HepG2 (cell line): ENCODE measurements around the gene DGCR8. TPM values are rescaled to one million over a fixed set of nuclear protein-coding genes. Genes with fewer than 3 reads are reported as not detected.

Experiments used
- AGO1 ChIP-seq: fragments of 200-400 bp; formaldehyde crosslinking; IDR thresholded peaks from 2 replicates; pipeline ENCODE4 v1.6.1; 2017; ENCODE audit warnings: mild to moderate bottlenecking, low read depth, low read length, moderate library complexity; ENCODE audit not compliant: poor library complexity, severe bottlenecking
- CREBL2 ChIP-seq: sonication (generic); formaldehyde crosslinking; IDR thresholded peaks from 2 replicates; pipeline ENCODE4 v1.8.1; 2023; ENCODE audit warnings: missing genetic modification reagents, mild to moderate bottlenecking, borderline replicate concordance
- EEA1 ChIP-seq: sonication (generic); formaldehyde crosslinking; IDR thresholded peaks from 2 replicates; pipeline ENCODE4 v1.5.1; 2020; ENCODE audit warnings: mild to moderate bottlenecking, missing genetic modification reagents, borderline replicate concordance
- ELF1 ChIP-seq: sonication (generic); formaldehyde crosslinking; IDR thresholded peaks from 2 replicates; pipeline ENCODE4 v1.4.0; 2020; ENCODE audit warnings: missing genetic modification reagents
- JUNB ChIP-seq: sonication (generic); formaldehyde crosslinking; IDR thresholded peaks from 2 replicates; pipeline ENCODE4 v1.8.0; 2022; ENCODE audit warnings: missing genetic modification reagents, mild to moderate bottlenecking, borderline replicate concordance
- NFE2L2 ChIP-seq: fragments of 150-350 bp; IDR thresholded peaks from 2 replicates; pipeline ENCODE4 v1.6.1; 2014; ENCODE audit warnings: low read length
- NFKB2 ChIP-seq: sonication (generic); formaldehyde crosslinking; IDR thresholded peaks from 2 replicates; pipeline ENCODE4 v1.4.0; 2020; ENCODE audit warnings: missing genetic modification reagents, borderline replicate concordance
- NFYC ChIP-seq: IDR thresholded peaks from 2 replicates; pipeline ENCODE4 v1.6.1; 2016; ENCODE audit warnings: missing genetic modification reagents, missing compliant biosample characterization
- SSRP1 ChIP-seq: IDR thresholded peaks from 2 replicates; pipeline ENCODE4 v1.6.1; 2016; ENCODE audit warnings: control low read depth
- U2AF2 ChIP-seq: fragments of 200-400 bp; formaldehyde crosslinking; IDR thresholded peaks from 2 replicates; pipeline ENCODE4 v1.6.1; 2017; ENCODE audit warnings: low read depth, mild to moderate bottlenecking, low read length
- YEATS4 ChIP-seq: sonication (generic); formaldehyde crosslinking; IDR thresholded peaks from 2 replicates; pipeline ENCODE4 v1.4.0; 2020; ENCODE audit warnings: missing genetic modification reagents, borderline replicate concordance
- ZMAT3 ChIP-seq: sonication (generic); formaldehyde crosslinking; conservative IDR thresholded peaks from 2 replicates; pipeline ENCODE4 v1.7.0; 2021; ENCODE audit warnings: missing genetic modification reagents
- ZMYM3 ChIP-seq: sonication (generic); formaldehyde crosslinking; IDR thresholded peaks from 2 replicates; pipeline ENCODE4 v1.5.1; 2020; ENCODE audit warnings: mild to moderate bottlenecking, missing genetic modification reagents
- ZNF10 ChIP-seq: sonication (generic); formaldehyde crosslinking; IDR thresholded peaks from 2 replicates; pipeline ENCODE4 v1.4.0; 2020; ENCODE audit warnings: mild to moderate bottlenecking, low read depth, missing genetic modification reagents, borderline replicate concordance
- ZNF230 ChIP-seq: sonication (generic); formaldehyde crosslinking; IDR thresholded peaks from 2 replicates; pipeline ENCODE4 v1.4.0; 2020; ENCODE audit warnings: mild to moderate bottlenecking, missing genetic modification reagents
- ZNF264 ChIP-seq: sonication (generic); formaldehyde crosslinking; IDR thresholded peaks from 2 replicates; pipeline ENCODE4 v1.4.0; 2020; ENCODE audit warnings: missing genetic modification reagents
- ZNF335 ChIP-seq: sonication (generic); formaldehyde crosslinking; IDR thresholded peaks from 2 replicates; pipeline ENCODE4 v1.4.0; 2020; ENCODE audit warnings: missing genetic modification reagents
- ZNF367 ChIP-seq: sonication (generic); formaldehyde crosslinking; IDR thresholded peaks from 2 replicates; pipeline ENCODE4 v1.4.0; 2020; ENCODE audit warnings: missing genetic modification reagents, borderline replicate concordance
- ZNF558 ChIP-seq: sonication (generic); formaldehyde crosslinking; IDR thresholded peaks from 2 replicates; pipeline ENCODE4 v1.9.0; 2022; ENCODE audit warnings: mild to moderate bottlenecking, missing genetic modification reagents, borderline replicate concordance
- ZNF562 ChIP-seq: sonication (generic); formaldehyde crosslinking; IDR thresholded peaks from 2 replicates; pipeline ENCODE4 v1.8.0; 2022; ENCODE audit warnings: missing genetic modification reagents, borderline replicate concordance
- ZNF746 ChIP-seq: sonication (generic); formaldehyde crosslinking; IDR thresholded peaks from 2 replicates; pipeline ENCODE4 v1.8.0; 2022; ENCODE audit warnings: mild to moderate bottlenecking, missing genetic modification reagents
- ZNF788 ChIP-seq: sonication (generic); formaldehyde crosslinking; IDR thresholded peaks from 2 replicates; pipeline ENCODE4 v1.5.0; 2020; ENCODE audit warnings: mild to moderate bottlenecking, missing genetic modification reagents, borderline replicate concordance
- polyA plus RNA-seq, 8 experiments: library from polyadenylated mRNA; depleted of rRNA in 3 of 8; stranded (reverse) in 7 of 8; unstranded in 1 of 8; fragments of >200 nt; fragmentation: Illumina TruSeq in 4 of 8; extraction: Trizol in 4 of 8; gene quantifications; 2 replicates each; pipeline versions ENCODE4 v1.2.1 to v1.2.3, GENCODE V29; 2011 to 2016; ENCODE audit warnings: low read depth in 4 of 8, missing spikeins in 1 of 8, mixed read lengths in 1 of 8; ENCODE audit not compliant: insufficient read depth in 1 of 8
- total RNA-seq, 5 experiments: library from RNA; depleted of rRNA; stranded (reverse); fragments of >200 nt; fragmentation: Illumina TruSeq; extraction: Trizol; gene quantifications; 2 replicates each; pipeline ENCODE4 v1.2.3, GENCODE V29; 2016; ENCODE audit warnings: low read depth in 1 of 5
- TF ChIP-seq, protein P1 (sequence below): IDR thresholded peaks from 2 replicates; pipeline ENCODE4 v1.6.1; 2012; ENCODE audit warnings: low read depth, low read length, improper control_type of control experiment
- TF ChIP-seq, protein P2 (sequence below): sonication (generic); formaldehyde crosslinking; IDR thresholded peaks from 2 replicates; pipeline ENCODE4 v1.9.0; 2021; ENCODE audit warnings: missing genetic modification reagents, borderline replicate concordance
- TF ChIP-seq, protein P3 (sequence below): sonication (generic); formaldehyde crosslinking; IDR thresholded peaks from 2 replicates; pipeline ENCODE4 v1.8.0; 2023; ENCODE audit warnings: mild to moderate bottlenecking, missing genetic modification reagents

DGCR8 gene
- total and polyA plus RNA-seq, 2 of the 13 experiments (the other 11 are each of a cell fraction or from before 2014, with no cell fraction given) = 10.2 to 23.2 TPM

DNA sequence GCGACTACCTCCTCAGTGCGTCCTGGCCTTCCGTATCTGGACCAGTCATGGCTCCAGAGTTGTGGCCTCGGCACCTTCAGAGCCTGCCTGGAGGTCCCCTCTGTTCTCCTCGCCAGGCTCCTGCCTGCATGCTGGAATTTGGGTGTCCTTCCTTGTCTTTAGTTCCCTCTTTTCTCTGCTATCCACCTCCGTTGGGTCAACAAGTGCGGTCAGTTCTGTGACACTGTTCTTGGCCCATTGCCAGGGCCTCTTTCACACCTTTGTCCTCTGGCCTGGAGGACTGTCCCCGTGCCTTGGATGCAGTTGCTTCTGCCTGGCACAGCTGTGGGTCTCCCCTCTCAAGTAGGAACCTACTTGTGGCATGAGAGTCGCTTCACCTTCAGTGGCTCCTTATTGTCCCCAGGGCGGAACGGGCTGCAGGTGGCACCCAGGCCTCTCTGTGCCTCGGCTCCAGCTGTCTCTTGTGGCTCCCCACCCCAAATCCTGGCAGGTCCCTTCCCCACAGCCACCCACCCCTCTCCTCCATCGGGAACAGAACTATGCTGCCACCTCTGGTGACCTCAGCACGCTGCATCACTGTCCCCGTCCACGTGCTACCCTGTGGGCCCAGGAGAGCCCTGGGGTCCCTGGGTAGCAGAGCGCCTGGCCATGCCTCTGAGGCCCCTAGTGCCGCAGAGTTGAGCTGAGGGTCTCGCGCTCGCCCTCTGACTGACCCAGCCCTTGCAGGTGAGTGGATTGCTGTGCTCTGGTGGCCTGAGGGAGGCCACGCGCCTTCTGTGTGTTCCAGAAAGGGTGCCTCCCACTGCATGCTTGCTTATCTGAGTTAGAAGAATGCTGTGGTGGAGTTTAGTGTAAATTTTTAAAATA lies 4.7 kb downstream of the DGCR8 start (continued):
- TF ChIP-seq ZNF230 = no peak
- TF ChIP-seq ZNF558 (CRISPR knock-in tag) = no peak
- TF ChIP-seq ZNF746 (CRISPR knock-in tag) = no peak
- TF ChIP-seq, protein P1, sequence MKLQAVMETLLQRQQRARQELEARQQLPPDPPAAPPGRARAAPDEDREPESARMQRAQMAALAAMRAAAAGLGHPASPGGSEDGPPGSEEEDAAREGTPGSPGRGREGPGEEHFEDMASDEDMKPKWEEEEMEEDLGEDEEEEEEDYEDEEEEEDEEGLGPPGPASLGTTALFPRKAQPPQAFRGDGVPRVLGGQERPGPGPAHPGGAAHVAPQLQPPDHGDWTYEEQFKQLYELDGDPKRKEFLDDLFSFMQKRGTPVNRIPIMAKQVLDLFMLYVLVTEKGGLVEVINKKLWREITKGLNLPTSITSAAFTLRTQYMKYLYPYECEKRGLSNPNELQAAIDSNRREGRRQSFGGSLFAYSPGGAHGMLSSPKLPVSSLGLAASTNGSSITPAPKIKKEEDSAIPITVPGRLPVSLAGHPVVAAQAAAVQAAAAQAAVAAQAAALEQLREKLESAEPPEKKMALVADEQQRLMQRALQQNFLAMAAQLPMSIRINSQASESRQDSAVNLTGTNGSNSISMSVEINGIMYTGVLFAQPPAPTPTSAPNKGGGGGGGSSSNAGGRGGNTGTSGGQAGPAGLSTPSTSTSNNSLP = no peak
- no peak for TF ChIP-seq U2AF2
- TF ChIP-seq ZMAT3 (CRISPR knock-in tag) = no peak
- TF ChIP-seq, protein P2, sequence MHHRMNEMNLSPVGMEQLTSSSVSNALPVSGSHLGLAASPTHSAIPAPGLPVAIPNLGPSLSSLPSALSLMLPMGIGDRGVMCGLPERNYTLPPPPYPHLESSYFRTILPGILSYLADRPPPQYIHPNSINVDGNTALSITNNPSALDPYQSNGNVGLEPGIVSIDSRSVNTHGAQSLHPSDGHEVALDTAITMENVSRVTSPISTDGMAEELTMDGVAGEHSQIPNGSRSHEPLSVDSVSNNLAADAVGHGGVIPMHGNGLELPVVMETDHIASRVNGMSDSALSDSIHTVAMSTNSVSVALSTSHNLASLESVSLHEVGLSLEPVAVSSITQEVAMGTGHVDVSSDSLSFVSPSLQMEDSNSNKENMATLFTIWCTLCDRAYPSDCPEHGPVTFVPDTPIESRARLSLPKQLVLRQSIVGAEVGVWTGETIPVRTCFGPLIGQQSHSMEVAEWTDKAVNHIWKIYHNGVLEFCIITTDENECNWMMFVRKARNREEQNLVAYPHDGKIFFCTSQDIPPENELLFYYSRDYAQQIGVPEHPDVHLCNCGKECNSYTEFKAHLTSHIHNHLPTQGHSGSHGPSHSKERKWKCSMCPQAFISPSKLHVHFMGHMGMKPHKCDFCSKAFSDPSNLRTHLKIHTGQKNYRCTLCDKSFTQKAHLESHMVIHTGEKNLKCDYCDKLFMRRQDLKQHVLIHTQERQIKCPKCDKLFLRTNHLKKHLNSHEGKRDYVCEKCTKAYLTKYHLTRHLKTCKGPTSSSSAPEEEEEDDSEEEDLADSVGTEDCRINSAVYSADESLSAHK (CRISPR knock-in tag) = no peak
- peak; percentile 44; the same call in 1 of the 2 replicates for TF ChIP-seq YEATS4
- no peak for TF ChIP-seq NFYC (CRISPR knock-in tag)
- TF ChIP-seq EEA1 (CRISPR knock-in tag) = no peak
- no peak for TF ChIP-seq JUNB
- no peak for TF ChIP-seq NFKB2 (CRISPR knock-in tag)
- no peak for TF ChIP-seq ZNF264 (CRISPR knock-in tag)
- no peak for TF ChIP-seq ZNF788
- no peak for TF ChIP-seq ZNF562 (CRISPR knock-in tag)
- no peak for TF ChIP-seq ELF1 (CRISPR knock-in tag)
- no peak for TF ChIP-seq ZNF10 (CRISPR knock-in tag)
- TF ChIP-seq, protein P3, sequence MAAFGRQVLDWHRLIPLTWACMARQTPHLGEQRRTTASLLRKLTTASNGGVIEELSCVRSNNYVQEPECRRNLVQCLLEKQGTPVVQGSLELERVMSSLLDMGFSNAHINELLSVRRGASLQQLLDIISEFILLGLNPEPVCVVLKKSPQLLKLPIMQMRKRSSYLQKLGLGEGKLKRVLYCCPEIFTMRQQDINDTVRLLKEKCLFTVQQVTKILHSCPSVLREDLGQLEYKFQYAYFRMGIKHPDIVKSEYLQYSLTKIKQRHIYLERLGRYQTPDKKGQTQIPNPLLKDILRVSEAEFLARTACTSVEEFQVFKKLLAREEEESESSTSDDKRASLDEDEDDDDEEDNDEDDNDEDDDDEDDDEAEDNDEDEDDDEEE = no peak
- TF ChIP-seq SSRP1 (CRISPR knock-in tag) = no peak
- no peak for TF ChIP-seq ZMYM3 (CRISPR knock-in tag)
- no peak for TF ChIP-seq AGO1
- TF ChIP-seq NFE2L2 = no peak
- TF ChIP-seq ZNF335 (CRISPR knock-in tag) = no peak
- no peak for TF ChIP-seq CREBL2
- no peak for TF ChIP-seq ZNF367 (CRISPR knock-in tag)
